ENCODE data around the gene CMC1.

CMC1 gene

GRCh38 chr3:28326458-28326926 lies 85.1 kb downstream of the CMC1 start:
- Histone ChIP-seq H4K20me1 (ENCODE audit: low read depth, low read length) (no peaks in the 10 kb centered on the region), H3K9me3 (ENCODE audit: insufficient read depth, low read length) (no peaks in the 10 kb centered on the region), H3K27ac (ENCODE audit: low read depth, low read length) (no peak overlapping the region), H3K27me3 (ENCODE audit: low read length) (no peaks in the 10 kb centered on the region), H3K4me2 (ENCODE audit: low read depth, low read length, poor library complexity, severe bottlenecking) (no peak overlapping the region), H2AFZ (ENCODE audit: low read depth, low read length, severe bottlenecking) (no peak overlapping the region), H3K9ac (ENCODE audit: low read length) (no peak overlapping the region), H3K79me2 (ENCODE audit: insufficient read depth, low read length) (no peaks in the 10 kb centered on the region), H3F3A (ENCODE audit: insufficient read depth) (no peaks in the 10 kb centered on the region), H3K4me3 (ENCODE audit: insufficient read depth, low read length, poor library complexity, severe bottlenecking) (no peak overlapping the region), H3K9me2 (replicated peaks; ENCODE audit: insufficient read depth, low read length) (no peaks in the 10 kb centered on the region), H3K36me3 (ENCODE audit: low read length) (peaks cover 7% of the 10 kb centered on the region; the same call in 1 of the 2 replicates)
- TF ChIP-seq EZH2phosphoT487 (conservative IDR thresholded peaks at IDR 0.05; ENCODE audit: low read length), result no peak
- no peak for TF ChIP-seq CTCF (IDR thresholded peaks at IDR 0.05; ENCODE audit: insufficient read depth, low read length, poor library complexity, severe bottlenecking)

- H3K36me3 ChIP-seq (ENCODE audit: low read length), result peaks cover 7% of the 10 kb centered on the region; the same call in 1 of the 2 replicates
- no peaks in the 10 kb centered on the region for H3K79me2 ChIP-seq (ENCODE audit: insufficient read depth, low read length)
- H3K9ac ChIP-seq (ENCODE audit: low read length), result no peak overlapping the region
- no peak overlapping the region for H2AFZ ChIP-seq (ENCODE audit: low read depth, low read length, severe bottlenecking)
- no peaks in the 10 kb centered on the region for H4K20me1 ChIP-seq (ENCODE audit: low read depth, low read length)
- no peaks in the 10 kb centered on the region for H3F3A ChIP-seq (ENCODE audit: insufficient read depth)
- no peaks in the 10 kb centered on the region for H3K9me3 ChIP-seq (ENCODE audit: insufficient read depth, low read length)
- no peaks in the 10 kb centered on the region for H3K27me3 ChIP-seq (ENCODE audit: low read length)
- no peak overlapping the region for H3K27ac ChIP-seq (ENCODE audit: low read depth, low read length)
- no peak overlapping the region for H3K4me2 ChIP-seq (ENCODE audit: low read depth, low read length, poor library complexity, severe bottlenecking)
- no peaks in the 10 kb centered on the region for H3K9me2 ChIP-seq (replicated peaks; ENCODE audit: insufficient read depth, low read length)
- TF ChIP-seq CTCF (IDR thresholded peaks at IDR 0.05; ENCODE audit: insufficient read depth, low read length, poor library complexity, severe bottlenecking), result peak; percentile 29
- no peak for TF ChIP-seq EZH2phosphoT487 (conservative IDR thresholded peaks at IDR 0.05; ENCODE audit: low read length)
- no peak overlapping the region for H3K4me3 ChIP-seq (ENCODE audit: insufficient read depth, low read length, poor library complexity, severe bottlenecking)
Observed at GRCh38 chr3:28328188-28329151, 87.1 kb downstream of the CMC1 start.

- Histone ChIP-seq H3F3A (ENCODE audit: insufficient read depth) (no peaks in the 10 kb centered on the region), H3K4me3 (ENCODE audit: insufficient read depth, low read length, poor library complexity, severe bottlenecking) (no peak overlapping the region), H3K9me2 (replicated peaks; ENCODE audit: insufficient read depth, low read length) (no peaks in the 10 kb centered on the region), H3K4me2 (ENCODE audit: low read depth, low read length, poor library complexity, severe bottlenecking) (no peak overlapping the region), H3K27me3 (ENCODE audit: low read length) (no peaks in the 10 kb centered on the region), H3K36me3 (ENCODE audit: low read length) (peaks cover 6% of the 10 kb centered on the region; the same call in 1 of the 2 replicates), H3K9me3 (ENCODE audit: insufficient read depth, low read length) (no peaks in the 10 kb centered on the region), H3K9ac (ENCODE audit: low read length) (no peak overlapping the region), H3K27ac (ENCODE audit: low read depth, low read length) (no peak overlapping the region), H3K79me2 (ENCODE audit: insufficient read depth, low read length) (no peaks in the 10 kb centered on the region), H4K20me1 (ENCODE audit: low read depth, low read length) (no peaks in the 10 kb centered on the region), H2AFZ (ENCODE audit: low read depth, low read length, severe bottlenecking) (no peak overlapping the region)
- no peak for TF ChIP-seq CTCF (IDR thresholded peaks at IDR 0.05; ENCODE audit: insufficient read depth, low read length, poor library complexity, severe bottlenecking)
- no peak for TF ChIP-seq EZH2phosphoT487 (conservative IDR thresholded peaks at IDR 0.05; ENCODE audit: low read length)
Observed at GRCh38 chr3:28334552-28334951, 93.1 kb downstream of the CMC1 start.
